T-helper 2 cell treated with Interferon-gamma antibody and Interleukin-4, amounts not matched to agents 100 ng/mL and 5 ng/mL, for 36 hours (primary cell): ENCODE measurements around the gene PM20D2. TPM values are rescaled to one million over a fixed set of nuclear protein-coding genes. Genes with fewer than 3 reads are reported as not detected.

ENCODE experiments used
- intact Hi-C: fragments of 100-400 bp; cut with micrococcal nuclease; formaldehyde crosslinking; loops from one replicate; pipeline ENCODE4 v1.15.1; 2023
- total RNA-seq: library from RNA; stranded (reverse); gene quantifications from 2 replicates; pipeline ENCODE4 v1.2.3, GENCODE V29; 2022

The PM20D2 gene
- total RNA-seq, 1 donor from 2014 or later = 15.1 TPM

GRCh38 chr6:89200706-89201215 is 54.9 kb downstream of the PM20D2 start:
- intact Hi-C loops = no loop called here

- intact Hi-C loops = no loop called here
Measured at GRCh38 chr6:89204096-89204495, 58.2 kb downstream of the PM20D2 start.

GRCh38 chr6:89205819-89206218 is 60.0 kb downstream of the PM20D2 start:
- intact Hi-C loops = no loop called here

GRCh38 chr6:89208551-89208950 is 62.7 kb downstream of the PM20D2 start:
- intact Hi-C loops = no loop called here

- intact Hi-C loops = no loop called here
Measured at GRCh38 chr6:89209457-89209856, 63.6 kb downstream of the PM20D2 start.

- intact Hi-C loops = no loop called here
Measured at GRCh38 chr6:89212472-89212871, 66.6 kb downstream of the PM20D2 start.

GRCh38 chr6:89214197-89214596 is 68.3 kb downstream of the PM20D2 start:
- intact Hi-C loops = no loop called here

Other genes starting within 250 kb of the PM20D2 start
- 23.0 and 23.8 TPM in 2 replicates for gene RNGTT, start 182.4 kb upstream of the PM20D2 start, total RNA-seq
- gene PNRC1, start 65.3 kb upstream of the PM20D2 start, total RNA-seq = 63.9 and 64.0 TPM in 2 replicates
- gene SRSF12, start 28.0 kb upstream of the PM20D2 start, total RNA-seq = not detected in 2 replicates
- gene GABRR1, start 71.3 kb downstream of the PM20D2 start, total RNA-seq = not detected in 2 replicates
- gene GABRR2, start 169.2 kb downstream of the PM20D2 start, total RNA-seq = 0.73 and 1.2 TPM in 2 replicates
- 33.6 and 33.9 TPM in 2 replicates for gene UBE2J1, start 206.7 kb downstream of the PM20D2 start, total RNA-seq